Smooth muscle cell (in vitro differentiated cells): ENCODE results near the gene KLK12. TPM values are rescaled to one million over a fixed set of nuclear protein-coding genes. Genes with fewer than 3 reads are reported as not detected.

Source experiments
- DNase-seq: peaks from one replicate; lab custom pipeline; 2025; ENCODE audit not compliant: unreplicated experiment; lab: John Stamatoyannopoulos, UW
- H2AFZ ChIP-seq: fragments of 200-600 bp; sonication (generic); 2 replicates; pipeline ENCODE4 v1.6.0; 2016; ENCODE audit warnings: antibody characterized with exemption, low read depth, mild to moderate bottlenecking
- H3F3A ChIP-seq: fragments of 200-600 bp; sonication (generic); 2 replicates; pipeline ENCODE4 v1.6.0; 2017; ENCODE audit warnings: antibody characterized with exemption, low read depth
- H3K27ac ChIP-seq: fragments of 200-600 bp; sonication (generic); 2 replicates; pipeline ENCODE4 v1.5.1; 2016; ENCODE audit warnings: low read depth, mild to moderate bottlenecking
- H3K27me3 ChIP-seq: fragments of 200-600 bp; sonication (generic); 2 replicates; pipeline ENCODE4 v1.6.1; 2016; ENCODE audit warnings: low read depth, mild to moderate bottlenecking
- H3K36me3 ChIP-seq: fragments of 200-600 bp; sonication (generic); 2 replicates; pipeline ENCODE4 v1.5.1; 2016; ENCODE audit warnings: low read depth
- H3K4me1 ChIP-seq: fragments of 200-600 bp; sonication (generic); 2 replicates; pipeline ENCODE4 v1.5.1; 2016; ENCODE audit warnings: low read depth
- H3K4me2 ChIP-seq: fragments of 200-600 bp; sonication (generic); 2 replicates; pipeline ENCODE4 v1.6.0; 2016; ENCODE audit warnings: mild to moderate bottlenecking
- H3K4me3 ChIP-seq: fragments of 200-600 bp; sonication (generic); 2 replicates; pipeline ENCODE4 v1.5.1; 2016; ENCODE audit warnings: mild to moderate bottlenecking
- H3K79me2 ChIP-seq: fragments of 200-600 bp; sonication (generic); 2 replicates; pipeline ENCODE4 v1.6.0; 2016; ENCODE audit warnings: low read depth, mild to moderate bottlenecking
- H3K9ac ChIP-seq: fragments of 200-600 bp; sonication (generic); 2 replicates; pipeline ENCODE4 v1.6.0; 2016; ENCODE audit warnings: low read depth
- H3K9me3 ChIP-seq: fragments of 200-600 bp; sonication (generic); replicated peaks from 2 replicates; pipeline ENCODE4 v1.5.1; 2016; ENCODE audit warnings: low read depth
- H4K20me1 ChIP-seq: fragments of 200-600 bp; sonication (generic); 2 replicates; pipeline ENCODE4 v1.6.0; 2016; ENCODE audit warnings: low read depth
- WGBS: methylation state at CpG from one replicate; pipeline ENCODE4 v1.1.7; 2016; ENCODE audit warnings: low lambda C conversion rate; 5-methylcytosine and 5-hydroxymethylcytosine counted together
- polyA plus RNA-seq: library from polyadenylated mRNA; unstranded; fragments of >200 nt; fragmentation: Nextera tagmentation; extraction: Ambion mirVana; gene quantifications from 2 replicates; pipeline ENCODE4 v1.2.1, GENCODE V29; 2016
- total RNA-seq: library from RNA; depleted of rRNA; stranded (reverse); fragments of >200 nt; gene quantifications from 2 replicates; pipeline ENCODE4 v1.2.3, GENCODE V29; 2014
- TF ChIP-seq, protein P1 (sequence below): fragments of 200-600 bp; sonication (generic); IDR thresholded peaks from 2 replicates; pipeline ENCODE4 v1.5.1; 2017; ENCODE audit warnings: borderline replicate concordance, mild to moderate bottlenecking, antibody characterized with exemption; ENCODE audit not compliant: insufficient read depth, poor library complexity, severe bottlenecking

KLK12 gene
- total and polyA plus RNA-seq, 2 experiments from 2014 or later: 1.7 to 1.9 TPM

DNA sequence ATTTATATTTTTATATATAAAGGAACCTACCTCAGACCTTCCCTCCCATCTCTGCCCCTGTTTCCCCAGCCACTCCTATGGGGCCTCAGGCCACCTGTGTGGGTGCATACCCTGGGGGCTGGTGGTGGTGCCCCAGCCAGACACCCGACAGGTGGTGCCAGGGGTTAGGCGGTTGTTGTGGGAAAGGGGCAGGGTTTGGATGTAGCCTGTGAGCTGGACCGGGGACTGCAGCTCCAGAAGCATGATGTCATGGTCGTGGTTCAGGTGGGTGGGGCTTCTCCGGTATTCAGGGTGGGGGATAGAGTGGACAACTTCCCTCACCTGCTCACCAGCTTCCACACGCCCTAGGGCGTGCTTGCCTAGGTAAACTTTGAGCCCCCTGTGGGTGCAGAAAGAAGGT is 24.9 kb upstream of the KLK12 start:
- Histone ChIP-seq H3K4me2 (no peak overlapping the region), H3K79me2 (no peaks in the 10 kb centered on the region), H3K4me3 (no peak overlapping the region), H3F3A (no peaks in the 10 kb centered on the region), H2AFZ (no peak overlapping the region), H3K27ac (no peak overlapping the region), H4K20me1 (no peaks in the 10 kb centered on the region), H3K36me3 (no peaks in the 10 kb centered on the region), H3K9me3 (no peaks in the 10 kb centered on the region), H3K4me1 (no peaks in the 10 kb centered on the region), H3K9ac (no peak overlapping the region), H3K27me3 (no peaks in the 10 kb centered on the region)
- 87% methylated on average over 7 of the region's 7 CpGs for WGBS
- DNase-seq: no peak
- TF ChIP-seq, protein P1, sequence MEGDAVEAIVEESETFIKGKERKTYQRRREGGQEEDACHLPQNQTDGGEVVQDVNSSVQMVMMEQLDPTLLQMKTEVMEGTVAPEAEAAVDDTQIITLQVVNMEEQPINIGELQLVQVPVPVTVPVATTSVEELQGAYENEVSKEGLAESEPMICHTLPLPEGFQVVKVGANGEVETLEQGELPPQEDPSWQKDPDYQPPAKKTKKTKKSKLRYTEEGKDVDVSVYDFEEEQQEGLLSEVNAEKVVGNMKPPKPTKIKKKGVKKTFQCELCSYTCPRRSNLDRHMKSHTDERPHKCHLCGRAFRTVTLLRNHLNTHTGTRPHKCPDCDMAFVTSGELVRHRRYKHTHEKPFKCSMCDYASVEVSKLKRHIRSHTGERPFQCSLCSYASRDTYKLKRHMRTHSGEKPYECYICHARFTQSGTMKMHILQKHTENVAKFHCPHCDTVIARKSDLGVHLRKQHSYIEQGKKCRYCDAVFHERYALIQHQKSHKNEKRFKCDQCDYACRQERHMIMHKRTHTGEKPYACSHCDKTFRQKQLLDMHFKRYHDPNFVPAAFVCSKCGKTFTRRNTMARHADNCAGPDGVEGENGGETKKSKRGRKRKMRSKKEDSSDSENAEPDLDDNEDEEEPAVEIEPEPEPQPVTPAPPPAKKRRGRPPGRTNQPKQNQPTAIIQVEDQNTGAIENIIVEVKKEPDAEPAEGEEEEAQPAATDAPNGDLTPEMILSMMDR: no peak

DNA sequence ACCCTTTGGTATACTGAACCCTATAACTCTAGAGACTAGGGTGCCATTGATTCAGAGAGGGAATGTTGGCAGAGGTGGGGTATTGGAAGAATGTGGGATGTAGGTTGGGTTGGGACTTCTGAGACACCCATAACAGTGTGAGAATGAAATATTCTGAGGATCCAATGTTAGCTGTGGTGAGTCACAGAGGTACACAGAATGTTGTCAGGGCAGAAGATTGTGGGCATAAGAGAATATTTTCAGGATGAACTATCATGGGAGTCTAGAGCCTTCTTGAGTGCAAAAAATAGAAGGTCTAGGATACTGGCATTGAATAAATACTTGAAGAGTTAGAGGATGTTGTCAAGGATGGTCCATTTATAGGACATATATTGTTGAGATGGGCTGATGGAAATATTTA is 21.1 kb upstream of the KLK12 start:
- Histone ChIP-seq H3K79me2 (no peaks in the 10 kb centered on the region), H3K27me3 (no peaks in the 10 kb centered on the region), H3F3A (no peaks in the 10 kb centered on the region), H3K36me3 (no peaks in the 10 kb centered on the region), H4K20me1 (no peaks in the 10 kb centered on the region), H3K9me3 (no peaks in the 10 kb centered on the region), H3K9ac (no peak overlapping the region), H3K4me1 (no peaks in the 10 kb centered on the region), H3K4me2 (no peak overlapping the region), H2AFZ (no peak overlapping the region), H3K27ac (no peak overlapping the region), H3K4me3 (no peak overlapping the region)
- DNase-seq: no peak
- TF ChIP-seq, protein P1: no peak

DNA sequence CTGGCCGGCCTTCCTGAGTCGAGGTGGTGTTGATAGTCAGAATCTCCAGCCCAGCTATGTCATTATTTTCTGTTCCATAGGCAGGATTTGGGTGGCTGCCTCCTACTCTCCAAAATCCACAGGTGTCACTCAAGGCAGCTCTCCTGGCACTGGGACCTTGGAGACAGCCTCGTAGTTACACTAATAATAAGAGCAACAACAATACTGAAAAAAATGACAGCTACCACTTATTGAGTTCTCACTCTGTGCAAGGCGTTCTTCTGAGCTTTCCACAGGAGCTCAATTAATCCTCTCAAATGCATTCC is 12.2 kb upstream of the KLK12 start:
- Histone ChIP-seq H3K4me3 (no peak overlapping the region), H2AFZ (no peak overlapping the region), H3K4me1 (no peaks in the 10 kb centered on the region), H4K20me1 (no peaks in the 10 kb centered on the region), H3K36me3 (no peaks in the 10 kb centered on the region), H3K9me3 (no peaks in the 10 kb centered on the region), H3K9ac (no peak overlapping the region), H3F3A (no peaks in the 10 kb centered on the region), H3K4me2 (no peak overlapping the region), H3K79me2 (no peaks in the 10 kb centered on the region), H3K27ac (no peak overlapping the region), H3K27me3 (no peaks in the 10 kb centered on the region)
- TF ChIP-seq, protein P1: no peak
- DNase-seq: no peak
- WGBS: 33% methylated on average over 4 of the region's 4 CpGs

DNA sequence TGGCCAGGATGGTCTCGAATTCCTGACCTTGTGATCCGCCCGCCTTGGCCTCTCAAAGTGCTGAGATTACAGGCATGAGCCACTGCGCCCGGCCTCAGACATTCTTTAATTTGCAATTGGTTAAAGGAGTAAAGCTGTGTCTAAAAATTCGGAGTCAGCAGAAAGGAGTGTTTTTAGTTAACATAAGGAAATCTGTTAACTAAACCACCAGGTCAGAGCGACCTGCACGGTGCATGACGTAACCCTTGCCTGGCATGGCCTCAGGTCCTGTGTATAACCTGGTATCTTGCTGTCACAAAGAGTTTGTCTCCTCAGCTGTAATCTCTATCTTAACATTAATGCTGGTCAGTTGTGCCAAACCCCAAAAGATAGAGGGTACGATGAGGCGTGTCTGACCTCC is 9.5 kb upstream of the KLK12 start:
- H2AFZ ChIP-seq: no peak overlapping the region
- TF ChIP-seq, protein P1: no peak
- no peaks in the 10 kb centered on the region for H4K20me1 ChIP-seq
- no peak overlapping the region for H3K4me3 ChIP-seq
- no peaks in the 10 kb centered on the region for H3K4me1 ChIP-seq
- no peaks in the 10 kb centered on the region for H3K9me3 ChIP-seq
- H3K27ac ChIP-seq: no peak overlapping the region
- H3K9ac ChIP-seq: no peak overlapping the region
- no peaks in the 10 kb centered on the region for H3K36me3 ChIP-seq
- H3K27me3 ChIP-seq: no peaks in the 10 kb centered on the region
- no peaks in the 10 kb centered on the region for H3F3A ChIP-seq
- 87% methylated on average over 11 of the region's 11 CpGs for WGBS
- no peak for DNase-seq
- no peak overlapping the region for H3K4me2 ChIP-seq
- H3K79me2 ChIP-seq: no peaks in the 10 kb centered on the region
